ENCODE measurements around the gene CDC7.

CDC7 gene

GRCh38 chr1:91548376-91549040 is 47.9 kb downstream of the CDC7 start:
- TF ChIP-seq, protein P1, sequence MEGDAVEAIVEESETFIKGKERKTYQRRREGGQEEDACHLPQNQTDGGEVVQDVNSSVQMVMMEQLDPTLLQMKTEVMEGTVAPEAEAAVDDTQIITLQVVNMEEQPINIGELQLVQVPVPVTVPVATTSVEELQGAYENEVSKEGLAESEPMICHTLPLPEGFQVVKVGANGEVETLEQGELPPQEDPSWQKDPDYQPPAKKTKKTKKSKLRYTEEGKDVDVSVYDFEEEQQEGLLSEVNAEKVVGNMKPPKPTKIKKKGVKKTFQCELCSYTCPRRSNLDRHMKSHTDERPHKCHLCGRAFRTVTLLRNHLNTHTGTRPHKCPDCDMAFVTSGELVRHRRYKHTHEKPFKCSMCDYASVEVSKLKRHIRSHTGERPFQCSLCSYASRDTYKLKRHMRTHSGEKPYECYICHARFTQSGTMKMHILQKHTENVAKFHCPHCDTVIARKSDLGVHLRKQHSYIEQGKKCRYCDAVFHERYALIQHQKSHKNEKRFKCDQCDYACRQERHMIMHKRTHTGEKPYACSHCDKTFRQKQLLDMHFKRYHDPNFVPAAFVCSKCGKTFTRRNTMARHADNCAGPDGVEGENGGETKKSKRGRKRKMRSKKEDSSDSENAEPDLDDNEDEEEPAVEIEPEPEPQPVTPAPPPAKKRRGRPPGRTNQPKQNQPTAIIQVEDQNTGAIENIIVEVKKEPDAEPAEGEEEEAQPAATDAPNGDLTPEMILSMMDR (IDR thresholded peaks at IDR 0.05; ENCODE audit: borderline replicate concordance, insufficient read depth, low read depth, low read length) = no peak
- no peak overlapping the region for H3K4me3 ChIP-seq (ENCODE audit: low read depth, low read length)

DNA sequence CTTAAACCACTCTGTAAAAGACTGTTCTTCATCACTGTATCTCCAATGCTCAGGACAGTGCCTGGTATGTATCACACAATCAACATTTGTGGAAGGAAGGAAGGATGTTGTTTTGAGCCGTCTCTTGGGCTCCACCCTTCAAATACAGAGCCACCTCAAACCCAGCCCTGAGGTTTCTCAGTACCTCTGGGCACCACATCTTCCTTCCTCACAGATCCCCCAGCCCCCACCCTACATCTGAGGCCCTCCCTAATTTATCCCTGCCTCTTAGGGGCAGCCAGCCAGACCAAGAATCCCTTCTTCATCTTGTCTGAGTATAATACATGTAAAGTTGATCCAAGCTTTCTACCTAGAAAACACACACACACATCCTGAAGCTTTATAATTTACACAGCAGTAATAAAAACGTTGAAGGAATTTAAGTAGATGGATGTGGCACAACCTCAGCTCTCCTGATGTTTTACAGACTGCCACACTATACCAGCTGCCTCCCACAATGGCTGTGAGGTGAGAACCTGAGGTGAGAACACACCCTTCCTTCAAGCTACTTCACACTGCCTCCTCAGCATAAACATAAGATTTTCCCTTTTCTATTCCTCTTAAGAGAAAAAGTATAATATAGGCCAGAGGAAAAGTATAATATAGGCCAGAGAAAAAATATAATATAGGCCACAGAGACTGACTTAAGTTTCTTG is 48.5 kb downstream of the CDC7 start:
- TF ChIP-seq, protein P1 (IDR thresholded peaks at IDR 0.05; ENCODE audit: borderline replicate concordance, insufficient read depth, low read depth, low read length) = no peak
- H3K4me3 ChIP-seq (ENCODE audit: low read depth, low read length) = no peak overlapping the region

- TF ChIP-seq, protein P1 (IDR thresholded peaks at IDR 0.05; ENCODE audit: borderline replicate concordance, insufficient read depth, low read depth, low read length) = no peak
- no peak overlapping the region for H3K4me3 ChIP-seq (ENCODE audit: low read depth, low read length)
These were observed 50.3 kb downstream of the CDC7 start for GRCh38 chr1:91550961-91551360.

DNA sequence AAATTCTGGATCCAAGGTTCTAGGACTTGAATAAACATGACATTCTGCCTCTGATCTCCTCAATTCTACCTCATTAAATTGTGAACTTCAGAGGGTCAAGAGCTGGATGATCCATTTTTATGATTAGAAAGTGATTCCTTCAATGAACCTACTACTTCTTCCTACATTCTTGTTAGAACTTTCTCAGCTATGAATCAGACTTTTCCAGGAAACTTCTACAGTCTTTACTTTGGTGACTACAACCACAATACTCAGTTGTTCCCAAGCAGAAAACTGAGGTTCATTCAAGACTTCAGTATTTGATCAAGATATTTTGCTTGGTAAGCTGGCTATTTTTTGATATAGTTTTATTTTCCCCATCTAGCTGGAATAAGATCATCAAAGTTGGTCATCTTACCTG is 51.4 kb downstream of the CDC7 start:
- TF ChIP-seq, protein P1 (IDR thresholded peaks at IDR 0.05; ENCODE audit: borderline replicate concordance, insufficient read depth, low read depth, low read length) = no peak
- no peak overlapping the region for H3K4me3 ChIP-seq (ENCODE audit: low read depth, low read length)

GRCh38 chr1:91552596-91552995 is 51.9 kb downstream of the CDC7 start:
- TF ChIP-seq, protein P1 (IDR thresholded peaks at IDR 0.05; ENCODE audit: borderline replicate concordance, insufficient read depth, low read depth, low read length) = no peak
- no peak overlapping the region for H3K4me3 ChIP-seq (ENCODE audit: low read depth, low read length)

- H3K4me3 ChIP-seq (ENCODE audit: low read depth, low read length) = no peak overlapping the region
- TF ChIP-seq, protein P1 (IDR thresholded peaks at IDR 0.05; ENCODE audit: borderline replicate concordance, insufficient read depth, low read depth, low read length) = no peak
These were observed 52.5 kb downstream of the CDC7 start for GRCh38 chr1:91553177-91553591.
